Colon (tissue), 2 donors: ENCODE data around the gene PLA2G3.
"Not testable (repeated sequence)": the region's sequence is repeated elsewhere in the genome, so short reads cannot be mapped to it uniquely, and the experiment has no call there.

ENCODE experiments used
- FAIRE-seq: peaks from 2 replicates; lab custom pipeline; 2012; peaks lifted over from hg19 to GRCh38; lab: Jason Lieb, UNC
- donor health status: control.
- donor health status: control.

Gene PLA2G3

DNA sequence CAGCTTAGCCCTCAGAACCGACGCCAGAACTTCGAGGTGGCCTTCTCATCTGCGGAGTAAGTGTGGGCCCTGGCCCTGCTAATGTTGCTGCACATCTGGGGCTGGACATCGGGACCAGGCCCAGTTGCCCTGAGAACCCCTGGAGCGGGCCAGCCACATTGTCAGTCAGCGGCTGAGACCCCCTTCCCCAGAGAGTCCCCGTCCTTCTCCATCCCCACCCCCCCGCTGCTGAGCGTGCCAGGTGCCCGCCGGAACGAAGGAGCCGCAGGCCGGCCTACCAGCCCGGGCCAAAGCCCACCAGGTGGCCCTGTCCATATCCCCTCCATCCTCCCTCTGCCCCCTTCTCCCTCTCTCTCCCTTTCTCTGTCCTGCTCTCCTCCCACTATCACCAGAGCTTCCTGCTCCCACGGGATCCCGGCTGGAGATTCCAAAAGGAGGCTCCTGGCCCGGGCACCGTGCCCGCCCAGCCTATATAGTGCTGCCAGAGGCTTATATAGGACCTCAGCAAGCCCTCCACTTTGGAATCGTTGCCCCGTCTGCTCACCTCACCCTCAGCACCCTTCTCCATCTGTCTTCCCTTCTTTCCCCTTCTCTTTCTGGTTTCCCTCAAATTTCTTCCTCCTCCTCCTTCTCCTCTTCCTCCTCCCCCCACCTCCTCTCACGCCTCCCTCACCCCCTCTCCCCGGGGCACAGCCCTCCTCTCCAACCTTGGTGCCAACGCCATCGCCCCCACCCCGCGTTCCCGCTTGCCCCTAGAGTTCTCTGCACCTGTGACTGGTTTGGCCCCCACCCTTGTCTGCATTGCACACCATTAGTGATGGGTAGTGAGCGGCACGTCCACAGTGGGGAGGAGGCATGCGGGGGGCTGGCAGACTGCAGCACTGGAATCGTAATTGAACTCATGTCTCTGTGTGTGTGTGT, 40.2 kb downstream of the PLA2G3 start:
- FAIRE-seq: no peak

DNA sequence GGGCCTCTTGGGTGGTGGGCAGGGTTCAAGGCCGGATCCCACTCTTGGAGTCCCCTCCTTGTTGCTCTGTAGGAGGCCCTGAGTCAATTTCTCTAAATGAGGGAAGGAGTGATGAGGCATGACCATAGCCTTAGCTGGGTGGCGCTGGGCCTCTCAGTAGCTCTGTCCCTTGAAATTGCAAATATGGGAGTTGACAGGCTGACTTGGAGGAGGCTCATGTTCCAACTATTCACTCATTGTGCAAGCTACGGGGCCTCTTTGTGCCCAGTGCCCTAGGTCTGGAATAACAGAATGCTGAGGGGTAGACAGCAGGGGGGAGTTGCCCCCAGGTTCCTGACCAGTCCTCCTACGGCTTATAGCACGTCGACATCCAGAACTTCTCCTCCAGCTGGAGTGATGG, 40.9 kb downstream of the PLA2G3 start:
- no peak for FAIRE-seq

DNA sequence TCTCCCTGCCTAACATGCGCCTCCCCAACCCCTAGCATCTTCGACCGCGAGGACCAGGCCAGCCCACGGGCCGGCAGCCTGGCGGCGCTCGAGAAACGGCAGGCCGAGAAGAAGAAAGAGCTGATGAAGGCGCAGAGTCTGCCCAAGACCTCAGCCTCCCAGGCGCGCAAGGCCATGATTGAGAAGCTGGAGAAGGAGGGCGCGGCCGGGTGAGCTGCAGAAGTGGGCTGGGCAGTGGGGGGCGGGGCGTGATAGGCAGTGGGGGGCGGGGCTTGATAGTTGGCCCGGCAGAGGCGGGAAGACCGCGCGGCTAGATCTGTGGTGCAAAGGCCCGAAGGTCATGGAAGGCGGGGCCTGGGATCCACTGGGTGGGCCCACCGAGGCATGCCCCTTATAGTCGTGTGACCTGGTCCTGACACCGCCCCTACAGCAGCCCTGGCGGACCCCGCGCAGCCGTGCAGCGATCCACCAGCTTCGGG, 41.6 kb downstream of the PLA2G3 start:
- no peak for FAIRE-seq

DNA sequence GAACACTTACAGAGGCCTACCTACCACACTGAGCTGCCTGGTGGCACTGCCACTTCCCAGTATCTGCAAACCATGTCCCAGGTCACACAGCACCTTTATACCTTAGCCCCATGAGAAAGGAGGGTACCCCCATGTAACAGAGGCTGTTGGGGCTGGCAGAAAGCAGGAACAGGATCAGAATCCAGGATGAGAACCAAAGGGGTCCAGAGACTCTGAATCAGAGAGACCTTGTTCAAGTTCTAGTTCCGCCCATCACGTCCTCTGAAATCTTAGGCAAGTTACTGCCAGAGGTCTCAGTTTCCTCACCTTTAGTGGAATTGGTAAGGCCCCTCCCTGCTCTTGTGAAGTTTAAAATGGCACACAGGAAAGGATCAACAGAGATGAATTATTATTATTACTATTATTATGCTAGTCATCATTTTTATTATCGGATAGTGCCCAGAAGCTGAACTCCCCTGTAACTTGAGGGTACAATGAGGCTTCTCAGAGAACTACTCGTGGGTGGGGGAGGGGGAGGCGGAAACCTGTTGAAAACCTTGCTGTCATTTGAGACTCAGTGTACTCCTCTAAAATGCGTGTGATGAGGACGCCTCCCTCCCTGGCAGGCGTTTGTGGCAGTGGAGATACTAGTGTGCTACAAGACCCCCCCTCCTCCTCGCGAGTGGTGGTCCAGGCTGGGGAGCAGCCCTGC, 42.2 kb downstream of the PLA2G3 start:
- no peak for FAIRE-seq

DNA sequence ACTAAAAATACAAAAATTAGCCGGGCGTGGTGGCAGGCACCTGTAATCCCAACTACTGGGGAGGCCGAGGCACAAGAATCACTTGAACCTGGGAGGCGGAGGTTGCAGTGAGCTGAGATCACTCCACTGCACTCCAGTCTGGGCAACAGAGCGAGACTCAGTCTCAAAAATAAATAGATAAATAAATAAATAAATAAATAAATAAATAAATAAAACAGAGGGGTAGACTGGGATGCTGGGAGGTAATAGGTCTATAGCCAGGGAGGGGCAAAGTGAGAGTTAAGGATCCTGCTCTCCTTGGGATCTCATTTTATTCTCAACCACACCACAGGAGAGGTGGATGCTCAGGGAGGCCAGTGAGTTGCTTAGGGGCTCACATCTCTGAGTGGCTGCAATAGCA, 42.8 kb downstream of the PLA2G3 start:
- not testable (repeated sequence) for FAIRE-seq

DNA sequence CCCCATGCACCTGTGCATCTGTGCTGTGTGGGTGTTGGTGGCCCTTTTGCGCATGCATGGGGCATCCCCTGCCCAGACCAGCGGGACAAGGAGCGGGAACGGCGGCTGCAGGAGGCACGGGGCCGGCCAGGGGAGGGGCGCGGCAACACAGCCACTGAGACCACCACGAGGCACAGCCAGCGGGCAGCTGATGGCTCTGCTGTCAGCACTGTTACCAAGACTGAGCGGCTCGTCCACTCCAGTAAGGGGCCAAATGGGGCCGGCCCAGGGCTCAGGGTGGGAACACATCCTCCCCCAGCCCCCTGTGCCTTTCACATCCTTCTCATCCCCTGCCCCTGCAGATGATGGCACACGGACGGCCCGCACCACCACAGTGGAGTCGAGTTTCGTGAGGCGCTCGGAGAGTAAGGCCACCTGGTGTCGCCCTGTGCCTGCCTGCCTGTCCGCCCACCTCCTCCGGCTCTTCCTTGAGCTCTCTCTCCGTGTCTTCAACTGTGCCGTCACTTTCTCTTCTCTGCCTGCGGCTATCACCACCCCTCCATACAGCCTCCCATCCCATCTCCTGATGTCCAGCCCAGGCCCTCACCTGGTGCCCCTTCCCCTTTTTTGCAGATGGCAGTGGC, 43.5 kb downstream of the PLA2G3 start:
- no peak for FAIRE-seq

DNA sequence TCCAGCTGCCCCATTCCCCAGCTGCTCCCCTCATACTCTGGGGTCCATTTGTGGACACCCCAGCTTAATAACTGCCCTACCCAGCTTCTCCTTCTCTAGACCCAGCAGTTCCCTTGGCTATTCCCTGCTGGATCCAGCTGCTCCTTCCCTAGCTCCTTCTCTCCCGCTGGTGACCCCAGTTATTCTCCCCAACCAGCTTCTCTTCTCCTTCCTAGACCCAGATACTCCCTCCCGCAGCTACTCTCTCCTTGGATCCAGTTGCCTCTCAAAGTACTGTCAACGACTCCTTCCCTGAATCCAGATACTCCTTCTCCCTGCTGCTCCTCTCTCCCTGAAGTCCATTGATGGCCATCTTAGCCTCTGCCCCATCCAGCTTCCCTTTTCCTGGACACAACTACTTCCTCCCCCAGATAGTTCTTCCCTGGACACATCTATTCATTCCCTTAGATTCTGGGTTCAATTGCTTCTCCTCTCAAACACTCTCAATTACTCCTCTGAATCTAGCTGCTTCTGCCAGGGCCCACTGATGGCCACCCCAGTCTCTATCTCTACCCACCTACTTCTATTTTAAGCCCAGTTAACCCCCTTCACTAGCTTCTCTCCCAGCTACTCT, 44.6 kb downstream of the PLA2G3 start:
- FAIRE-seq: no peak

DNA sequence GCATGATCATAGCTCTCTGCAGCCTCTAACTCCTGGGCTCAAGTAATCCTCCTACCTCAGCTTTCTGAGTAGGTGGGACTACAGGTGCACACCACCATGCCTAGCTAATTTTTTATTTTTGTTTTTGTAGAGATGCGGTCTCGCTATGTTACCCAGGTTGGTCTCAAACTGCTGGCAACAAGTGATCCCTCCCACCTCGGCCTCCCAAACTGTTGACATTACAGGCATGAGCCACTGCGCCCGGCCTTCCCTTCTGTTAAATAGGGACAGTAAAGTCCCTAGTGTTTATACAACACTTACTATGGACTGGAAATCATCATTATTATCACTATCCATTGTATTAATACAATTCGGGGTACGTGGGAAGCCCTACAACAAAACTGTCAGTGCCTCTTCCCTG, 45.6 kb downstream of the PLA2G3 start:
- no peak for FAIRE-seq

DNA sequence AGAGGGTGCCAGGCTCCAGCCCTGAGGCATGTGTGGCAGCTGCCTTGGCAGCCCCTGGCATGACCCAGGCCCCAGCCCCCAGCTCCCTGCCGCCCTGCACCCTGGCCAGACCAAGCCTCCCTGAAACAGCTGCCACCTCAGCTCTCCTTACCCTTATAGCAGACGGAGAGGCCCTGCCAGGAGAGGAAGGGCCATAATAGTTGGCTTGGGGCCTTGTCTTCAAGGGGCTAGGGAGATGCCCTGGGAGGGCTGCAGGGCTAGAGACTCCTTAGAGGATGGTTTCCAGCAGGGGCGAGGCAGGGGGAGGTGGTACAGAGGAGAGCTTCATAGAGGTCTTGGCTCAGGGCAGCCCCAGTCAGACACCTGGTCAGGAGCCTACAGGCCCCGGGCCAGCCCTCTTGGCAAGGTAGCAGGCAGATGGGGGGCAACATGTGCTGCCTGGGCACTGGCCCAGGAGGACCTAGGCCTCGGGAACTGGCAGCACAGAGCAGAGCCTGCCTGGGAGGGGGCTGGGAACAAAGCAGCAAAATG, 46.2 kb downstream of the PLA2G3 start:
- no peak for FAIRE-seq

DNA sequence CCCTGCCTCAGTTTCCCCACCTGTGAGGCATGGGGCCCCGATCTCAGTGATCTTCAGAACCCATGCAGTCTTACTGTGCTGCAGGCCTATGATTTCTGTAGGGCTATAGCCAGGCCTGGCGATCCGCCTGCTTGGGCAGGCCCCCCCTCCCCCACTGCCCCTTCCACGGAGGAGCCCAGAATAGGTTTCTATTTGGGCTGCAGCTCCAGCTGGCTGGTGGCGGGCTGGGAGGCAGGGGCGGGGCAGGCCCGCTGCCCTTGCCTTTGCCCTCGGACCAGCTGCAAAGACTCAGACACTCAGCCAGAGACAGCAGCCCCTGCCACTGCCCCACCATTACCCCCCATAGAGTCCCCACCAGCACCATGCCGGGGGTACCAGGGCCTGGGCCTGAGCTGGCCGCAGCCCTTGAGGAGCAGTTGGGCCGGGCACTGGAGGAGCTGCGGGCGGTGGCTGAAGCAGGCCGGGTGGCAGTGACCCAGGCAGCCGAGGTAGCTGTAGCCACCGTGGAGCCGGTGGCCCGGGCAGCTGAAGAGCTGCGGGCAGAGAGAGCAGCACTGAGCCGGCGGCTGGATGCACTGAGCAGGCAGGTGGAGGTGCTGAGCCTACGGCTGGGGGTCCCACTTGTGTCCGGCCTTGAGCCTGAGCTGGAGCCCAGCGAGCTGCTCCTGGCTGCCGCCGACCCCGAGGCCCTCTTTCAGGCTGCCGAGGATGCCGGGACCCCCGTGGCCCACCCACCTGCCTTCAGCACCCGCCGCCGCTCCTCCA, 47.0 kb downstream of the PLA2G3 start:
- no peak for FAIRE-seq

DNA sequence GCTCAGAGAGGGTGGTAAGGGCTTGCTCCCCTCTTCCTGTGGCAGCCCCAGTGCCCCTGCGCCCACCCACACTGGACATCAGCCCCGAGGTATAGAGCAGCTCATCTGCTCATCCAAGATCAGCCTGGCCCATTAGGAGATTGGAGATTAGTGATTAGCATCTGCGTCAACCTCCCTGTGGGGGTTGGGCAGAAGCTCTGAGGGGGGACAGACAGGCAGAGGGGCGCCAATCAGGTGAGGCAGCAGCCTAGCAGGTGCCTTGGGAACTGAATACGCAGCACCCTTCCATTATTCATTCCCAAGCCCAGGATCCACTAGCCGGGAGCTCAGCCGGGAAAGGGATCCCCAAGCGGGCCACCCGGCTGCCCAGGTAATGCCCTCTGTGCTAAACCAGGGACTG, 48.1 kb downstream of the PLA2G3 start:
- FAIRE-seq: no peak

DNA sequence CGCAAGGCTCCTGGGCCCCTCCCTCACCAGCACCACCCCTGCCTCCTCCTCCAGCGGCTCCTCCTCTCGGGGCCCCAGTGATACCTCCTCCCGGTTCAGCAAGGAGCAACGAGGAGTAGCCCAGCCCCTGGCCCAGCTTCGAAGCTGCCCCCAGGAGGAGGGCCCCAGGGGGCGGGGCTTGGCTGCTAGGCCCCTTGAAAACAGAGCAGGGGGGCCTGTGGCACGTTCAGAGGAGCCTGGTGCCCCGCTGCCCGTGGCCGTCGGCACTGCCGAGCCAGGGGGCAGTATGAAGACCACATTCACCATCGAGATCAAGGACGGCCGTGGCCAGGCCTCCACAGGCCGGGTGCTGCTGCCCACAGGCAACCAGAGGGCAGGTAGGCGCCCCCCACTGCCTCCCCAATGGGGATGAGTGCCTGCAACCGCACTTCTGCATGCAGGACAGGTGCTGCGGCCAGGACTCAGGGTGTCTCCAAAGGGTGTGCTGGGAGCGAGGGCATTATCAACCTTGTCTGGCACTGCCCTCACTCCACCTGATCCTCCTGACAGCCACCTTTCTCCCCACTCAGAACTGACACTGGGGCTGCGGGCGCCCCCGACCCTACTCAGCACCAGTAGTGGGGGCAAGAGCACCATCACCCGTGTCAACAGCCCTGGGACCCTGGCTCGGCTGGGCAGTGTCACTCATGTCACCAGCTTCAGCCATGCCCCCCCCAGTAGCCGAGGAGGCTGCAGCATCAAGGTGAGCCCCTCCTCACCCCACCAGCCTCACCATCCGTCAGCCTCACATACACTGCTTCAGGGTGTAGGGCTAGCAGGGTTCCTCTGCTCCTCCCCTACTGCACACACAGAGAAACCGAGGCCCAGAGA, 49.0 kb downstream of the PLA2G3 start:
- no peak for FAIRE-seq

DNA sequence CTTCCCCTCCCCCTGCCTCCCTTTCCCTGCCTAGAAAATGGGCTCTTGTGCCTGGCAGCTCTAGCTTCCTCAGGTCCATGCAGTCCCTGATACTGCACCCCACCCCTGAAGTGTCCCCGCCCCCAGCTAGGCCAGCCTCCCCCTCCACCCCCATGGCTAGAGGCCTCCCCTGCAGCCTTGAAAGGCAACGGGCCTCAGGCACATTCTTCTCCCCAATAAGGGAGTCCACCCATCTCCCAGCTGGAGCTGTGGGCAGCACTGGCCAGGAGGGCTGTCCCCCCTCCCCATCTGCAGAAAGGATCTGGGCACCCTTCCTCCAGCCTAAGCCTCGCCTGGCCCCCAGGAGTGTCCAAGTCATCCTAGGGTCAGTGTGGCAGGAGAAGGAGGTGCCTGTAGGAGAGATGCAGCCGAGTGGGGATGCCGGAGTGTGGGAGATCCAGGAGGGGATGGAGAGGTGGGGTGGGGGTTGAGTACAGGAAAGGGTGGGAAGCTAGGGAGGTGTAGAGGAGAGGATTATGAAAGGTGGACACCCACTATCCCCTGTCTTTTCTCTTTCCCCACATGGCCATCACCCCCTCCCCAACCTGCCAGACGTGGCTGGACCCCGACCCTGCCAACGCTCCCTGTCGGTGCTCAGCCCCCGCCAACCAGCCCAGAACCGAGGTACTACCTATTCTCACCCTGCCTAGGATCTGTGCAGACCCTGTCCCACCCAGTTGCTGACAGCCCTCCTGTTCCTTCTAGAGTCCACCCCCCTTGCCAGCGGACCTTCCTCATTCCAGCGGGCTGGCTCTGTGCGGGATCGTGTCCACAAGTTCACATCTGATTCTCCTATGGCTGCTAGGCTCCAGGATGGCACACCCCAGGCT, 49.9 kb downstream of the PLA2G3 start:
- FAIRE-seq: no peak

DNA sequence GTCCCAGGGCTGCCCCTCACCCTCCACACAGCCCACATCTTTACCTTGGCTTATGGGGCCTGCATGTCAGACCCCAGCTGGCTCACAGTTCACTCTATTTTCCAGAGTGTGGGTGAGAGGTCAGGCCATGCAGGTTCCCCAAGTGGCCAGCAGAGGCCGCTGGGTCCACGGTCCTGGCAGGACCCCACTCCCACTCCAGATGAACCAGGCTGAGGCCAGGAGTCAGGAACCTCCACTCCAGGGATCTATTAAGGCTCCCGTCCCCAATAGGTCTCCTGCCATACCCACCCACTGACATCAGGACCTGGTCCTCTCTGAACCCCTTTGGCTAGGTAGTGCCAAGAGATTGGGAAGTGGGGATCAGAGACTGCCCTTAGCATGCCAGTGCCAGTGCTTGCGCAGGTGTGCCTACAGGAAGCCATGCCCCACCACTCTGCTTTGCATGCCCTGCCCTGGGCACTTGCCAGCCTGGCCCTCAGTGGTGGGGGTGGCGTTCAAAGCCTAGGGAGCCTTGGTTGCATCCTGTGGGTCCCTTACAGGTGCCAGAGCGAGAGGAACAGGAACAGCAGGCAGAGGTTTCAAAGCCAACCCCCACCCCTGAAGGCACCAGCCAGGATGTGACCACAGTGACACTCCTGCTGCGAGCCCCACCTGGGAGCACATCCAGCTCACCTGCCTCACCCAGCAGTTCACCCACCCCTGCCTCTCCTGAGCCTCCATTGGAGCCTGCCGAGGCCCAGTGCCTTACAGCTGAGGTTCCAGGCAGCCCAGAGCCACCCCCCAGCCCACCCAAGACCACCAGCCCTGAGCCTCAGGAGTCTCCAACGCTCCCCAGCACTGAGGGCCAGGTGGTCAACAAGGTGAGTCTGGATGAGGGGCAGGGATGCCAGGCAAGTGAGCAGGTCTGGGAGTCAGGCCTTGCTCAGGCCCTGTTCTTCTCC, 50.9 kb downstream of the PLA2G3 start:
- FAIRE-seq: no peak

DNA sequence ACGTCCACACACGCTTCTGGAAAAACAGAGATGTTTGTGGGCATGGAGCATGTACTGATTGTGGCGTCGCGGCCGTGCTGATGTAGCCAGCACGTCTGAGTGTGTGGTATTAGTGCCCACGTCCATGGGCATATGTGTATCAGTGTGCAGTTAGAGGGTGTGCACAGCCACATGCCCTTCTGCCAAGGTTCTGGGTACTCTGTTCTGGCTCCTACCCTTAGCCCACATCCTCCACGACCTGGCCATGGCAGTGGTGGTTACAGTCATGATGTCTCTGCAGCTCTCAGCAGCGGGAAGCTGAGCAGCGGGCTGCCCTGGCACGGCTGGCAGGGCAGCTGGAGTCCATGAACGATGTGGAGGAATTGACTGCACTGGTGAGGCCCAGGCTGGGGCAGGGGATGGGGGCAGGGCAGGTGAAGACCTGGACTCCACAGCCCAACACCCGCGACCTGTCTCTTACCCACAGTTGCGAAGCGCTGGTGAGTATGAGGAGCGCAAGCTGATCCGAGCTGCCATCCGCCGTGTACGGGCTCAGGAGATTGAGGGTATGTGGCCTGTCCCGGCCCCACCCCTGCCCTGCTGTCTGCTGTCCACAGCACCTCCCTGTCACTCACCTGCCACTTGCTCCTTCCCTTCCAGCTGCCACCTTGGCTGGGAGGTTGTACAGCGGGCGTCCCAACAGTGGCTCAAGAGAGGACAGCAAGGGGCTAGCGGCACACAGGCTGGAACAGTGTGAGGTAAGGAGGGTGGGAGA, 51.9 kb downstream of the PLA2G3 start:
- FAIRE-seq: no peak

DNA sequence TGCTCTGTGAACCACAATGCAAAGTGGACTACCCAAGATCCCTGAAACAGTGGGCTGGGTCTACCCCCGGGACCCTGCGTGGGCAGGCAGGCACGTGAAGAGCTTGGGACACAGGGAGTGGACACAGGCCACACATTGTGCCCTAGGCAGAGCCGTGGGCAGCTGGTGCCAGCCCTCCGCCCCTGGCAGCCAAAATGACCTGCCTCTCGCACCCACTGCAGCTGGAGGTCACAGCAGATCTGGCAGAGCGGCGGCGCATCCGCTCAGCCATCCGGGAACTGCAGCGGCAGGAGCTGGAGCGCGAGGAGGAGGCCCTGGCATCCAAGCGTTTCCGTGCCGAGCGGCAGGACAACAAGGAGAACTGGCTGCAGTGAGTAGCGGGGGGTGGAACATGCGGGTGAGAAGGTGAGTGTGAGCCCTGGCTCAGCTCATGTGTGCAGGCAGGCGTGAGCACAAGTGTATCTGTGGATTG, 52.5 kb downstream of the PLA2G3 start:
- no peak for FAIRE-seq

DNA sequence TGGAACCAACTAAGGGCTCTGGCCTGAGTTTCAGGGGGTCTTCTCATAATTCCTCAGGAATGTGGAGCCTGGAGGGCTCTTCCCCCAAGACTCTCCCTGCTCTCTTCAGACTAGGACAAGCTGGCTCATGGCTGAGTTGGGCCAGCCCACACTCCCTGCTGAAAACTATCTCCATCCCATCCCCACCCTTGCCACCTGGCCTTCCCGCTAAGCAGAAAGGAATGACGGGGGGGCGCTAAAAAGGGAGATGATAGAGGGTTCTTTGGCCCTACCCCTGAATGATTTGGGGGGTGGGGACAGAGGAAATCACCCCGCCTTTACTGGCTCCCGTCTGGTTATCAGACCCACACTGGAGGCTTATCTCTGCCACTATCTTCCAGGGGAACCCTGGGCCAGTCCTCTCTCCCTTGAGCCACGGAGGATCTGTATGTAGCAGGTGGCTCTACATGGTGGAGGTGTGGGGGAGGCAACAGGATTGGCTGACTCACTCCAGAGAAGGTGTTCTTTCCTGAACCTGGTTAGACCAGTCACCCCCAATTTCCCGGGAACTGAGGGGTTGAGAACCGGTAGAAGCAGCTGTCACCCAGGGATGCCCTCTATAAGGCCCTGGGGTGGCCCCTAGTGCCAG, 53.5 kb downstream of the PLA2G3 start:
- FAIRE-seq: no peak
